H1 (cell line): ENCODE measurements around the gene CACNB1. TPM values are rescaled to one million over a fixed set of nuclear protein-coding genes. Genes with fewer than 3 reads are reported as not detected.

ENCODE experiments used
- CTCF ChIA-PET: fragments of 300-600 bp; sonication (Branson Sonifier 250); formaldehyde crosslinking; loops from one replicate; lab custom pipeline; 2021; ENCODE audit not compliant: partially characterized antibody; lab: Charles Lee
- POLR2A ChIA-PET: fragments of 300-600 bp; sonication (Branson Sonifier 250); formaldehyde crosslinking; loops from one replicate; lab custom pipeline; 2021; ENCODE audit warnings: inconsistent platforms; ENCODE audit not compliant: partially characterized antibody; lab: Charles Lee
- DNase-seq, 2 experiments: peaks; one replicate each; pipeline versions ENCODE4 v3.0.0 to v3.0.0-alpha.2; 2010 to 2022; ENCODE audit warnings: low spot score in 2 of 2, low read depth in 1 of 2, mixed read lengths in 1 of 2
- FAIRE-seq: peaks from 2 replicates; lab custom pipeline; 2011; peaks lifted over from hg19 to GRCh38; lab: Jason Lieb, UNC
- H2AFZ ChIP-seq: 2 replicates; pipeline ENCODE4 v1.8.1; 2012; ENCODE audit warnings: low read length, inconsistent platforms
- H2AK5ac ChIP-seq: 2 replicates; pipeline ENCODE4 v1.6.1; 2013; ENCODE audit warnings: low read depth, low read length
- H2BK120ac ChIP-seq: replicated peaks from 2 replicates; pipeline ENCODE3; 2013; ENCODE audit warnings: low read depth, low read length, inconsistent platforms
- H2BK12ac ChIP-seq: 2 replicates; pipeline ENCODE4 v1.6.1; 2013; ENCODE audit warnings: low read depth, low read length
- H2BK15ac ChIP-seq: 2 replicates; pipeline ENCODE4 v1.6.1; 2013; ENCODE audit warnings: low read length
- H2BK20ac ChIP-seq: 2 replicates; pipeline ENCODE4 v1.6.1; 2013; ENCODE audit warnings: low read length
- H2BK5ac ChIP-seq: 2 replicates; pipeline ENCODE4 v1.6.1; 2013; ENCODE audit warnings: low read depth, low read length
- H3K14ac ChIP-seq: 2 replicates; pipeline ENCODE4 v1.6.1; 2013; ENCODE audit warnings: inconsistent platforms; ENCODE audit not compliant: insufficient read length
- H3K18ac ChIP-seq: 2 replicates; pipeline ENCODE4 v1.6.1; 2013; ENCODE audit warnings: low read length; ENCODE audit errors: extremely low read depth
- H3K23ac ChIP-seq: 2 replicates; pipeline ENCODE4 v1.6.1; 2013; ENCODE audit warnings: inconsistent platforms; ENCODE audit not compliant: insufficient read length
- H3K23me2 ChIP-seq: 2 replicates; pipeline ENCODE4 v1.6.1; 2013; ENCODE audit warnings: low read depth, low read length
- H3K27ac ChIP-seq: 2 replicates; pipeline ENCODE4 v1.6.1; 2011; ENCODE audit warnings: low read depth, low read length, inconsistent platforms
- H3K27me3 ChIP-seq, 4 experiments: replicated peaks in 1 of 4; 1 replicate in 1 of 4; 2 replicates in 3 of 4; pipeline versions ENCODE4 v1.6.1 to v1.8.1; 2011 to 2013; ENCODE audit warnings: low read length in 3 of 4, mild to moderate bottlenecking in 3 of 4, inconsistent platforms in 2 of 4, mixed read lengths in 2 of 4, moderate library complexity in 1 of 4; ENCODE audit not compliant: control insufficient read depth in 3 of 4, insufficient read depth in 3 of 4; ENCODE audit errors: extremely low read depth in 1 of 4
- H3K36me3 ChIP-seq, 4 experiments: 2 replicates each; pipeline versions ENCODE4 v1.6.1 to v1.8.1; 2011 to 2013; ENCODE audit warnings: mild to moderate bottlenecking in 4 of 4, low read length in 3 of 4, moderate library complexity in 2 of 4, control low read depth in 1 of 4, inconsistent platforms in 1 of 4; ENCODE audit not compliant: insufficient read depth in 4 of 4, control insufficient read depth in 2 of 4
- H3K4ac ChIP-seq: replicated peaks from 2 replicates; pipeline ENCODE3; 2013; ENCODE audit warnings: low read length, low read depth, mixed read lengths, inconsistent platforms; ENCODE audit not compliant: insufficient read length
- H3K4me1 ChIP-seq, 4 experiments: replicated peaks in 1 of 4; 1 replicate in 1 of 4; 2 replicates in 3 of 4; pipeline versions ENCODE4 v1.6.1 to v1.8.1; 2011 to 2013; ENCODE audit warnings: low read length in 3 of 4, inconsistent platforms in 2 of 4, mixed read lengths in 1 of 4; ENCODE audit not compliant: insufficient read depth in 4 of 4, control insufficient read depth in 3 of 4
- H3K4me2 ChIP-seq, 2 experiments: 2 replicates each; pipeline versions ENCODE4 v1.6.1 to v1.8.1; 2011 to 2013; ENCODE audit warnings: low read depth in 2 of 2, low read length in 2 of 2, control low read depth in 1 of 2, inconsistent platforms in 1 of 2, mild to moderate bottlenecking in 1 of 2; ENCODE audit not compliant: insufficient read depth in 1 of 2
- H3K4me3 ChIP-seq, 4 experiments: fragments of 200-600, 300-600 bp in 1 of 4; sonication (generic), shearing (Covaris generic), sonication (Bioruptor Twin) in 1 of 4; 2 replicates each; pipeline versions ENCODE4 v1.5.1 to v1.8.1; 2011 to 2016; ENCODE audit warnings: low read length in 4 of 4, low read depth in 3 of 4, control low read depth in 2 of 4, inconsistent platforms in 2 of 4, mild to moderate bottlenecking in 2 of 4, mixed read lengths in 1 of 4, moderate library complexity in 1 of 4; ENCODE audit not compliant: insufficient read depth in 2 of 4; ENCODE audit errors: extremely low read depth in 1 of 4
- H3K56ac ChIP-seq: replicated peaks from 2 replicates; pipeline ENCODE3; 2013; ENCODE audit warnings: low read depth, mild to moderate bottlenecking, mixed read lengths, low read length, inconsistent platforms; ENCODE audit not compliant: insufficient read length
- H3K79me1 ChIP-seq: 2 replicates; pipeline ENCODE4 v1.6.1; 2013; ENCODE audit warnings: low read depth, low read length, control low read depth
- H3K79me2 ChIP-seq, 2 experiments: 2 replicates each; pipeline versions ENCODE4 v1.6.1 to v1.8.1; 2012 to 2013; ENCODE audit warnings: low read length in 2 of 2, mild to moderate bottlenecking in 2 of 2, inconsistent platforms in 1 of 2; ENCODE audit not compliant: insufficient read depth in 2 of 2, control insufficient read depth in 1 of 2
- H3K9ac ChIP-seq, 4 experiments: replicated peaks in 1 of 4; 1 replicate in 1 of 4; 2 replicates in 3 of 4; pipeline versions ENCODE4 v1.6.1 to v1.8.1; 2011 to 2013; ENCODE audit warnings: low read depth in 3 of 4, low read length in 3 of 4, control low read depth in 2 of 4, mild to moderate bottlenecking in 2 of 4, moderate library complexity in 2 of 4, inconsistent platforms in 1 of 4; ENCODE audit errors: extremely low read depth in 1 of 4
- H3K9me3 ChIP-seq, 2 experiments: 2 replicates each; pipeline versions ENCODE4 v1.6.1 to v1.8.1; 2012 to 2013; ENCODE audit warnings: mild to moderate bottlenecking in 2 of 2, moderate library complexity in 2 of 2, control low read depth in 1 of 2, inconsistent platforms in 1 of 2, low read depth in 1 of 2, low read length in 1 of 2, mixed read lengths in 1 of 2; ENCODE audit not compliant: insufficient read depth in 2 of 2
- H4K20me1 ChIP-seq, 2 experiments: replicated peaks in 1 of 2; 2 replicates each; pipeline versions ENCODE3 to v1.8.1; 2011 to 2013; ENCODE audit warnings: inconsistent platforms in 2 of 2, low read length in 2 of 2, mild to moderate bottlenecking in 1 of 2; ENCODE audit not compliant: insufficient read depth in 2 of 2, control insufficient read depth in 1 of 2
- H4K5ac ChIP-seq: 2 replicates; pipeline ENCODE4 v1.6.1; 2013; ENCODE audit warnings: low read length, low read depth, mixed read lengths, inconsistent platforms; ENCODE audit not compliant: insufficient read length
- H4K8ac ChIP-seq: 2 replicates; pipeline ENCODE4 v1.8.0; 2013; ENCODE audit warnings: mild to moderate bottlenecking, moderate library complexity, low read length, inconsistent platforms; ENCODE audit not compliant: insufficient read depth; ENCODE audit errors: extremely low read depth
- H4K91ac ChIP-seq: replicated peaks from 2 replicates; pipeline ENCODE3; 2013; ENCODE audit warnings: low read length, mixed read lengths, inconsistent platforms; ENCODE audit not compliant: insufficient read length
- CBX5 ChIP-seq: fragments of 300-800, 300-1000 bp; sonication (generic); IDR thresholded peaks from 2 replicates; pipeline ENCODE4 v1.7.1; 2016; ENCODE audit warnings: antibody characterized with exemption, low read length, low read depth
- CHD2 ChIP-seq: IDR thresholded peaks from 2 replicates; pipeline ENCODE4 v1.6.1; 2012; ENCODE audit warnings: low read length, improper control_type of control experiment
- JUND ChIP-seq: IDR thresholded peaks from 2 replicates; pipeline ENCODE4 v1.6.1; 2011; ENCODE audit warnings: mild to moderate bottlenecking, improper control_type of control experiment, low read length
- KDM4A ChIP-seq: IDR thresholded peaks from one replicate; pipeline ENCODE4 v1.7.1; 2012; ENCODE audit warnings: low read depth, mild to moderate bottlenecking, moderate library complexity, low read length, inconsistent platforms; ENCODE audit not compliant: severe bottlenecking
- KDM5A ChIP-seq: fragments of 200-600 bp; IDR thresholded peaks from 2 replicates; pipeline ENCODE4 v1.7.1; 2012; ENCODE audit warnings: mild to moderate bottlenecking, low read length, inconsistent platforms, mixed read lengths
- MAFK ChIP-seq: IDR thresholded peaks from 2 replicates; pipeline ENCODE4 v1.6.1; 2012; ENCODE audit warnings: low read depth, mild to moderate bottlenecking, improper control_type of control experiment, low read length
- POU5F1 ChIP-seq: IDR thresholded peaks from 2 replicates; pipeline ENCODE4 v1.6.1; 2011; ENCODE audit warnings: low read depth, mild to moderate bottlenecking, low read length, moderate library complexity
- RAD21 ChIP-seq, 2 experiments: IDR thresholded peaks in 1 of 2; conservative IDR thresholded peaks in 1 of 2; 2 replicates each; pipeline ENCODE4 v1.6.1; 2011; ENCODE audit warnings: low read depth in 2 of 2, low read length in 2 of 2, improper control_type of control experiment in 1 of 2, inconsistent platforms in 1 of 2, mild to moderate bottlenecking in 1 of 2, moderate library complexity in 1 of 2
- SP4 ChIP-seq: IDR thresholded peaks from 2 replicates; pipeline ENCODE4 v1.6.1; 2012; ENCODE audit warnings: low read length, inconsistent platforms
- WGBS, 2 experiments: shearing (Covaris generic) in 1 of 2; methylation state at CpG; one replicate each; pipeline versions ENCODE4 v1.1.6 to v1.1.7; 2013 to 2015; ENCODE audit warnings: low lambda C conversion rate in 2 of 2, mixed read lengths in 2 of 2, inconsistent platforms in 1 of 2, low coverage in 1 of 2, missing lambda C conversion rate in 1 of 2; ENCODE audit not compliant: insufficient replicate concordance in 2 of 2, insufficient coverage in 1 of 2, insufficient read length in 1 of 2; ENCODE audit errors: extremely low coverage in 1 of 2, missing lambda C conversion rate in 1 of 2; 5-methylcytosine and 5-hydroxymethylcytosine counted together
- polyA plus RNA-seq, 7 experiments: library from polyadenylated mRNA; depleted of rRNA in 3 of 7; stranded (reverse) in 5 of 7; unstranded in 2 of 7; fragments of >200 nt in 5 of 7; fragments of 200-250 nt in 2 of 7; gene quantifications; 1 replicate in 5 of 7; 2 replicates in 1 of 7; 4 replicates in 1 of 7; pipeline versions ENCODE4 v1.2.1 to v1.2.3, GENCODE V29; 2011 to 2013; ENCODE audit warnings: missing spikeins in 2 of 7, mixed read lengths in 2 of 7
- total RNA-seq: library from RNA; stranded (reverse); fragmentation: NEBNext Ultra II Directional; extraction: Animal tissue kit (Norgen Biotek cat#: 25700); gene quantifications from 2 replicates; pipeline ENCODE4 v1.2.1, GENCODE V29; 2021
- TF ChIP-seq, protein P1 (sequence below): IDR thresholded peaks from 2 replicates; pipeline ENCODE4 v1.6.1; 2012; ENCODE audit warnings: inconsistent platforms

The CACNB1 gene
- total and polyA plus RNA-seq, 2 of the 8 experiments (the other 6 are each of a cell fraction or from before 2014, with no cell fraction given), result 7.2 to 17.8 TPM

DNA sequence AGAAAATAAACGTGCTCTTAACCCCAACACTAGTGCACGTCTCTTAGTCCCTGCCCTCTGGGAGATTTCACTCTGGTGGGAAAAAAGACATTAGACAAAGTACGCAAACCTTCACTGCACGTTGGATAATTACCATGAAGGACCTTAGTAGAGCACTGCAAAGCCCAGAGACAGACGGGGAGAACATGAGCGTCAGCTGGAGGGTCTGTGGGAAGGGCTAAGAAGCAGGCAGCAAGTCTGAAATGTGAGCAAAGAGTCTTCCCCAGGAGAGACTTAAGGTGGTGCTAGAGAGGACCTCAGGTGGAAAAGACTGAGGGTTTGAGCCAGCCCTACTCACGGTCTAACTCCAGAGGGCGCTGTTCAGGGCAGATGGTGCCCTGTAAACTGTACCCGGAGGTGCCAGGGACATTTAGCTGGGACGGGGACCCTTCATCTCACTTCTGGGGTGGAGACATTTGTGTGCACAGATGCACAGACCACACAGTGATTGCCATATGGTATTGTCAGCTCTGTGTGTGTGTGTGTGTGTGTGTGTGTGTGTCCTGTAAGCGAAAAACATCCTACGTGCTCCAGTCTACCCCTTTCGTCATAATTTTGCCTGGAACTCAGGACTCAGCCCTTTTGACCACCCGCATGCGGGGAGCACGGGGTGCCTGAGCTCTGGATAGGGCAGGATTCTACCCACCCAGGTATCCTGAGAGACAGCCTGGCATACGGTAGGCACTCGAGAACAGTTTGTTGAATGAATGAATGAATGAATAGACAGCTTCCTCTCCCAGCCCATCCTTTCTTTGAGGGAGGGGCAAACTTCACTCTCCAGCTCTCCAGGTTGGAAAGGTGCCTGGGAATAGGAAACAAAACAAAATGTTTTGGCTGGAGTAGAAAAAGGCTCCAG, 38.3 kb upstream of the CACNB1 start:
- Histone ChIP-seq H3K4me3 (no peak overlapping the region), H2BK15ac (no peak overlapping the region), H4K5ac (no peak overlapping the region), H3K23me2 (peaks cover 4% of the 10 kb centered on the region; the same call in 1 of the 2 replicates), H3K4ac (no peak overlapping the region), H4K8ac (peak overlapping the region; percentile 45; the same call in 1 of the 2 replicates), H4K20me1 (no peaks in the 10 kb centered on the region), H2AFZ (peak overlapping the region; percentile 34; the same call in 1 of the 2 replicates), H2BK12ac (no peak overlapping the region), H4K91ac (no peak overlapping the region), H3K18ac (no peak overlapping the region), H3K27ac (no peak overlapping the region), H2BK120ac (no peak overlapping the region), H3K27me3 (no peaks in the 10 kb centered on the region), H3K9me3 (no peaks in the 10 kb centered on the region), H3K4me1 (peaks cover 0 to 14% (median 10%) of the 10 kb centered on the region in 4 experiments; a peak in 6 of 7 replicates), H3K23ac (no peak overlapping the region), H3K9ac (no peak overlapping the region), H2BK20ac (0 out of 2 replicates have a peak overlapping the region, but pooled peaks have one; percentile 13), H3K14ac (no peak overlapping the region), H3K36me3 (no peaks in the 10 kb centered on the region), H3K4me2 (peak overlapping the region in 1 of 2 experiments; percentile 47; a peak in 2 of 4 replicates), H3K79me2 (no peaks in the 10 kb centered on the region), H2AK5ac (no peak overlapping the region), H3K56ac (no peak overlapping the region), H2BK5ac (no peak overlapping the region), H3K79me1 (no peaks in the 10 kb centered on the region)
- FAIRE-seq, result peak; percentile 99
- peak; percentile 49 to 84 for DNase-seq
- CTCF ChIA-PET, result interaction anchor here (0.6 to 21.2 kb wide), 51 partner anchors 8 to 722 kb away, joined by 3 to 982 read pairs (median 4); partner anchors contain the start of genes ARL5C, PLXDC1, RPL19 and RPL23
- POLR2A ChIA-PET, result interaction anchor here (0.6 to 3.9 kb wide), 13 partner anchors 8 to 71 kb away, joined by 3 to 29 read pairs (median 5); partner anchors contain the start of genes CACNB1 and RPL19
- WGBS, 2 experiments, result 48% methylated on average over 17 of the region's 18 CpGs; no CpG with 5 or more reads in 1 of the 2 experiments
- TF ChIP-seq SP4 (no peak), CHD2 (no peak), MAFK (no peak), KDM4A (no peak), POU5F1 (no peak), KDM5A (no peak), CBX5 (no peak), RAD21 (IDR thresholded peaks at IDR 0.05 in 1 of 2, conservative IDR thresholded peaks at IDR 0.05 in 1 of 2; ENCODE audit: low read depth in 2 of 2, low read length in 2 of 2) (peak; percentile 45; a peak in 3 of 4 replicates), JUND (no peak; the same call in 1 of the 2 replicates)
- TF ChIP-seq, protein P1, sequence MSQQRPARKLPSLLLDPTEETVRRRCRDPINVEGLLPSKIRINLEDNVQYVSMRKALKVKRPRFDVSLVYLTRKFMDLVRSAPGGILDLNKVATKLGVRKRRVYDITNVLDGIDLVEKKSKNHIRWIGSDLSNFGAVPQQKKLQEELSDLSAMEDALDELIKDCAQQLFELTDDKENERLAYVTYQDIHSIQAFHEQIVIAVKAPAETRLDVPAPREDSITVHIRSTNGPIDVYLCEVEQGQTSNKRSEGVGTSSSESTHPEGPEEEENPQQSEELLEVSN, result no peak
